Measurements from ENCODE around the gene CAMK1D. TPM values are rescaled to one million over a fixed set of nuclear protein-coding genes. Genes with fewer than 3 reads are reported as not detected.

The CAMK1D gene
- total RNA-seq, 1 donor from 2014 or later, result 16.5 TPM

DNA sequence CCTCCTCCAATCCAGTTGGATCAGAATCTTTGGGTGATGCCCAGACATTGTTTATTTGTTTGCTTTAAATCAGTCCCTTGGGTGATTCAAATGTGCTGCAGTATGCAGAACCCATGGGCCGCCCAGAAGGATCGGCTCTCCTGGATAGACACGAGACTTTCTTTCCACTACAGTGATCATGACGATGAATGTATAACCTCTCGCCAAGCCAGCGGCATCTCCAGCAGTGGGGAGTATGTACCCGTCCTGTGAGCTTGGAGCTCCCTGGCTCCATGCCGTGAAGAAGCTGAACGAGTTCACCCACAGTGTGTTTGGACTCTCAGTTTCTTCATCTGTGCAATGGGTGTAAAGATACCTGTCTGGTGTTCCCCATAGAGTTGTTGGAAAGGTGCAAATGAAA, 162.3 kb downstream of the CAMK1D start:
- no peak for DNase-seq (ENCODE audit: low spot score)

- no peak for DNase-seq (ENCODE audit: low spot score)
Observed at GRCh38 chr10:12512332-12513002, 163.1 kb downstream of the CAMK1D start.

GRCh38 chr10:12513003-12513365, 163.6 kb downstream of the CAMK1D start:
- no peak for DNase-seq (ENCODE audit: low spot score)

GRCh38 chr10:12513775-12514673, 164.7 kb downstream of the CAMK1D start:
- no peak for DNase-seq (ENCODE audit: low spot score)

DNA sequence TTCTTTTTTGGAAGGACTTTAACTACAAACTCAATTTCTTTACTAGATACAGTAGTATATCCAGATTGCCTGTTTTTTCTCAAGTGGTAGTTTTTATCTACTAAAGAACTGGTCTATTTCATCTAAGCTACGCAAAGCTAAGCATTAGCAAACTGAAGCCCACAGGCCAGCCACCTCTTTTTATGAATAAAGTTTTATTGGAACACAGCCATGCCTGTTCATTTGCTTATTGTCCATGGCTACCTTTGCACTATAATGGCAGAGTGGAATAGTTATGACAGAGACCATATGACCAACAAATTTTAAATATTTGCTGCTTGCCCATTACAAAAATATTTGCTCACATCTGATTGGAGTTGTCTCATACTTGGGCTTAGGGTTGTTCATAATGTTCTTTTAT, 168.7 kb downstream of the CAMK1D start:
- no peak for DNase-seq (ENCODE audit: low spot score)

- no peak for DNase-seq (ENCODE audit: low spot score)
Observed at GRCh38 chr10:12521423-12521822, 172.1 kb downstream of the CAMK1D start.

DNA sequence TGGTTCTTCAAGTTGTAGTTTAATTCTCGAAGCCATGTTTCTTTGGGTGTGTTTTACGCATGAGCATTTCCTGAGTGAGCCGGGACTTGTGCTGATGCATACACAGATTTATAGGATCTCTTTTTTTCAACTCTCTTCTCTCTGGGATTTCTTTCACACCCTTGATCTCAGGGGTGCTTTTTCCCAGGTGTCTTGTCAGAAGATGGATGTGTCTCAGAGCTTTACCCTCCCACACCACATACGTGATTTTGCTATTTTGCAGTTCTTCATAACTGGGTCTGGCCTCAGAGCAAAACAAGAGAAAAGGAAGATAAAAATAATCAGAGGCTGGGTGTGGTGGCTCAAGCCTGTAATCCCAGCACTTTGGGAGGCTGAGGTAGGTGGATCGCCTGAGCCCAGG, 177.0 kb downstream of the CAMK1D start:
- DNase-seq (ENCODE audit: low spot score), result no peak

DNA sequence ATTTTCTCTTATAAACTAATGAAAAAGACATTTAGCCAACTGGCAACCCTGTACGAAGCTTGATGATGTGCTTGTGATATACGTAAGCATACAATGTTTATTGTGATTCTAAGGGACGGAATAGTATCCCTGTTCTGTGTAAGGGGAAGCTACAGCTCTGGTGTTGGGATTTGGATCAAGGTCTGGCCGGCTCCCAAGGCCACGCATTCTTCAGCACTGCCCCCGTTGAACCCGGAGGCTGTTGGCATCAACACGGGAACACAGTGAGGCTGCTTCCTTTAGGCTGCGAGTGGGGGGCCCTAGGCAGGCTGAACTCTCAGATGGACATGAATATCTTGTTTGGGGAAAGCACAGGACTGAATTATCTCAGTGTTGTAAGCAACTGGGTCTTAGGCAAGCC, 180.6 kb downstream of the CAMK1D start:
- no peak for DNase-seq (ENCODE audit: low spot score)

GRCh38 chr10:12531305-12532220, 182.2 kb downstream of the CAMK1D start:
- DNase-seq (ENCODE audit: low spot score), result no peak

GRCh38 chr10:12533151-12533550, 183.8 kb downstream of the CAMK1D start:
- no peak for DNase-seq (ENCODE audit: low spot score)

- no peak for DNase-seq (ENCODE audit: low spot score)
Observed at GRCh38 chr10:12533723-12534122, 184.4 kb downstream of the CAMK1D start.

- no peak for DNase-seq (ENCODE audit: low spot score)
Observed at GRCh38 chr10:12534824-12535223, 185.5 kb downstream of the CAMK1D start.

- DNase-seq (ENCODE audit: low spot score), result no peak
Observed at GRCh38 chr10:12535656-12536055, 186.3 kb downstream of the CAMK1D start.

DNA sequence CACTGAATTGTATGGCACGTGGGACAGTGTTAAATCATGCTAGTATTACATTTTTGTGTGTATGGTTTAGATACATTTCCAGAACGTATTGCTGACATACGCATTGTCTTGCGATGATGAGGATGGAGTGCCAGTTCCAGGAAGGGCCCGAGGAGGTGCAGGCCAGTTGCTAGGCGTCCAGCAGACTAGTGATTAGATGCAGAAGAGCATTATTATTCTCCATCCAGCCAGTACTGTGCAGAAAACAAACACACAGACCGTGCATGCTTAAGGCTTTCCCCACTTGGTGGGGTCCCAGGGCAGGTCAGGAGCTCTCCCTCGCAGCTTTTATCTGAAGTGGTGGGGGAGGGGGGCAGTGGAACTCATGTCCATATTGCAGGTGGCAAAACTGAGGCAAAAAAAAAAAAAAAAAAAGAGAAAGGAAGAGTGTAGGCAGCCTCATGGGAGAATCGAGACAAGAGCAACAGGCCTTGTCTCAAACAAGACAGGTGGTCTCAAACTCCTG, 189.2 kb downstream of the CAMK1D start:
- DNase-seq (ENCODE audit: low spot score), result no peak

DNA sequence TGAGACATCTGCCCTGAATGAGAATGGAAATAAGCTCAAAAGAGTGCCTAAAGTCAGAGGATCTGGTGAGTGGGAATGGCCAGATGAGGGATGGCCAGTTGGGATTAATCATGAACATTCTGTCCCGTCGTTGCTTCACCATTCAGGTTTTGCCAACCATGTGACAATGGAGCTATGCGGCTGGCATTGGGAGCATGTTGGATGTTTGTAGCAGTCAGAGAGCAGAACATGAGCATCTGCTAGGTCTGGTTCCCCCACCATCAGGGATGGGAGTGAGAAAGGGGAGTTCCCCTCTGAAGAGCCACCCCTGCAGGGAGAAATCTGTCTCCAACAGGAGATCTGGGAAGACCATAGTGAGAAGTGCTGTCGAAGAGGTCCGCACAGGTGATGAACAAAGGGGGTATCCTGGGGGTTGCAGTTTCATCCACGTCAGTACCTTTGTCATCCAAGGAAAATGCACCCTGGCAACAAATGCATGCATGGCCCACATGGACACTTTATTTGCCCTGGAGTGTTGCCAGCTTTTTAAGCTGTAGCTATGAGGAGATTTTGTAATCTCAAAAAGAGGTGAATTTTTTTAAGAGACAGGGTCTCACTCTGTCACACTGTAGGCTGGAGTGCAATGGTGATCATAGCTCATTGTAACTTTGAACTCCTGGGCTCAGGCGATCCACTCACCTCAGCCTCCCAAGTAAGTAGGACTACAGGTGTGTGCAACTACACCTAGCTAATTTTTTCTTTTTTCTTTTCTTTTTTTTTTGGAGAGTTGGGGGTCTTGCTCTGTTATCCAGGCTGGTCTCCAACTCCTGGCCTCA, 190.2 kb downstream of the CAMK1D start:
- DNase-seq (ENCODE audit: low spot score), result no peak

GRCh38 chr10:12540341-12540781, 191.0 kb downstream of the CAMK1D start:
- no peak for DNase-seq (ENCODE audit: low spot score)

- no peak for DNase-seq (ENCODE audit: low spot score)
Observed at GRCh38 chr10:12541446-12542067, 192.2 kb downstream of the CAMK1D start.

DNA sequence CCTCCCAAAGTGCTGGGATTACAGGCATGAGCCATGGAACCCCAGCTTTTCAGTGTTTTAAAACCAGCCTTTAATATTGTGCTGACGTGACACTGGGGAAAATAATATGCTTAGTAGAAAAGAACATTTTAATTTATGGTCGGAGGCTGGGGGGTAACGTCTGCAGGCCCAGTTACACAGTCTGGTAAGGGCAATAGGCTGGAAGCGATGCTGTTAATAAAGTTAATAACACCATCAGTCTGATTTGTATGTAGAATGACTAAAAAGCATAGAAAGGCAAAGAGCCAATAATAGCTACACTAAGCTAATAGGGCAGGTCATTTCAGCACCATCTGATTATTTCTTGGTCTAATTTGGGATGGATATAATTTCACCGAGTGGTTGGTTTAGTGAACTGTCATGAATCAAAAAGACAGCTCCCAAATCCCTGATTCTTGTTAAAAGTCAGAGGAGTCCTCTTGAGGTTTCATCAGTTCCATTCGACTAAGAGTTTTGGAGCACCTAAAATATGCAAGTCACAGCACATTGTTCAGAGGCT, 192.9 kb downstream of the CAMK1D start:
- no peak for DNase-seq (ENCODE audit: low spot score)

DNA sequence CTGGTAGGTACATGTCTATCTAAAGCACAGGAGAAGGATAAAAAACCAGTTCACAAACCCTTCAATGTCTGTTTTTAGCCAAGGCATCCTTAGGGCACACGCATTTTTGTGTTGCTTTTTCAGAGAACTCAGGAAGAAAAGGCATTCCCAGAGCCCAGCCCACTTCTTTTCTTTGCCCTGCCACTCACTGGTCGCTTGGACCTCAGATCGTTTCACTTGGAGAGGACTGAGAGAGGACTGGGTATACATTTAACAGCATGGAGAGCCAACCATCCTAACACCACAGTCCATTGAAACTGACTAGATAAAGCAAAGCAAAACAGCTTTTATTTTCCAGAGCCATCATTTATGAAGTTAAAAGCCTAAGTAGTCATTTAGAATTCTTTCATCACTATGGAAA, 194.2 kb downstream of the CAMK1D start:
- DNase-seq (ENCODE audit: low spot score), result no peak
